SU-DHL-6 (cell line): ENCODE measurements around the gene ALS2CL.

ENCODE experiments used
- H2AFZ ChIP-seq: fragments of 200-600 bp; sonication (generic); 2 replicates; pipeline ENCODE4 v1.6.1; 2014; ENCODE audit warnings: low read depth, mild to moderate bottlenecking, moderate library complexity, mixed read lengths, antibody characterized with exemption, low read length; ENCODE audit not compliant: severe bottlenecking
- H3F3A ChIP-seq: fragments of 200-600 bp; shearing (Covaris generic); 2 replicates; pipeline ENCODE4 v1.6.0; 2016; ENCODE audit warnings: antibody characterized with exemption, mild to moderate bottlenecking; ENCODE audit not compliant: insufficient read depth
- H3K27ac ChIP-seq: fragments of 200-600 bp; sonication (generic); 2 replicates; pipeline ENCODE4 v1.5.1; 2016; ENCODE audit warnings: low read depth, mild to moderate bottlenecking, low read length, moderate library complexity, mixed read lengths
- H3K27me3 ChIP-seq: fragments of 200-600 bp; sonication (generic), shearing (Covaris generic); 2 replicates; pipeline ENCODE4 v1.6.0; 2014; ENCODE audit warnings: mild to moderate bottlenecking, low read length
- H3K36me3 ChIP-seq: fragments of 200-600 bp; sonication (generic); 2 replicates; pipeline ENCODE4 v1.6.1; 2014; ENCODE audit warnings: mild to moderate bottlenecking, low read length, mixed read lengths
- H3K4me2 ChIP-seq: fragments of 300-600, 200-600 bp; shearing (Covaris generic), sonication (generic); 2 replicates; pipeline ENCODE4 v1.6.0; 2014; ENCODE audit warnings: low read length, low read depth, mild to moderate bottlenecking; ENCODE audit not compliant: poor library complexity, severe bottlenecking
- H3K4me3 ChIP-seq: fragments of 200-600 bp; sonication (generic); 2 replicates; pipeline ENCODE4 v1.5.1; 2014; ENCODE audit warnings: antibody characterized with exemption, low read length, mild to moderate bottlenecking, mixed read lengths; ENCODE audit not compliant: insufficient read depth, poor library complexity, severe bottlenecking
- H3K79me2 ChIP-seq: fragments of 200-600 bp; sonication (generic); 2 replicates; pipeline ENCODE4 v1.6.1; 2014; ENCODE audit warnings: mild to moderate bottlenecking, low read length, moderate library complexity; ENCODE audit not compliant: insufficient read depth
- H3K9ac ChIP-seq: fragments of 200-600 bp; sonication (generic); 2 replicates; pipeline ENCODE4 v1.7.0; 2014; ENCODE audit warnings: mild to moderate bottlenecking, low read length
- H3K9me2 ChIP-seq: fragments of 200-600 bp; sonication (generic); replicated peaks from 2 replicates; pipeline ENCODE4 v1.6.1; 2014; ENCODE audit warnings: low read length; ENCODE audit not compliant: insufficient read depth
- H3K9me3 ChIP-seq: fragments of 200-600 bp; sonication (generic); 2 replicates; pipeline ENCODE4 v1.6.1; 2014; ENCODE audit warnings: low read length, mixed read lengths; ENCODE audit not compliant: insufficient read depth
- H4K20me1 ChIP-seq: fragments of 200-600 bp; sonication (generic); 2 replicates; pipeline ENCODE4 v1.6.1; 2014; ENCODE audit warnings: low read depth, mild to moderate bottlenecking, antibody characterized with exemption, low read length, moderate library complexity, mixed read lengths
- EZH2phosphoT487 ChIP-seq: fragments of 200-600 bp; sonication (generic), shearing (Covaris generic); conservative IDR thresholded peaks from 2 replicates; pipeline ENCODE4 v1.6.1; 2018; ENCODE audit warnings: mild to moderate bottlenecking, antibody characterized with exemption, low read length, moderate library complexity, mixed read lengths
- TF ChIP-seq, protein P1 (sequence below): fragments of 200-600 bp; sonication (generic); IDR thresholded peaks from one replicate; pipeline ENCODE4 v1.5.1; 2017; ENCODE audit warnings: antibody characterized with exemption, mild to moderate bottlenecking, low read length, moderate library complexity; ENCODE audit not compliant: insufficient read depth, poor library complexity, severe bottlenecking

The ALS2CL gene

DNA sequence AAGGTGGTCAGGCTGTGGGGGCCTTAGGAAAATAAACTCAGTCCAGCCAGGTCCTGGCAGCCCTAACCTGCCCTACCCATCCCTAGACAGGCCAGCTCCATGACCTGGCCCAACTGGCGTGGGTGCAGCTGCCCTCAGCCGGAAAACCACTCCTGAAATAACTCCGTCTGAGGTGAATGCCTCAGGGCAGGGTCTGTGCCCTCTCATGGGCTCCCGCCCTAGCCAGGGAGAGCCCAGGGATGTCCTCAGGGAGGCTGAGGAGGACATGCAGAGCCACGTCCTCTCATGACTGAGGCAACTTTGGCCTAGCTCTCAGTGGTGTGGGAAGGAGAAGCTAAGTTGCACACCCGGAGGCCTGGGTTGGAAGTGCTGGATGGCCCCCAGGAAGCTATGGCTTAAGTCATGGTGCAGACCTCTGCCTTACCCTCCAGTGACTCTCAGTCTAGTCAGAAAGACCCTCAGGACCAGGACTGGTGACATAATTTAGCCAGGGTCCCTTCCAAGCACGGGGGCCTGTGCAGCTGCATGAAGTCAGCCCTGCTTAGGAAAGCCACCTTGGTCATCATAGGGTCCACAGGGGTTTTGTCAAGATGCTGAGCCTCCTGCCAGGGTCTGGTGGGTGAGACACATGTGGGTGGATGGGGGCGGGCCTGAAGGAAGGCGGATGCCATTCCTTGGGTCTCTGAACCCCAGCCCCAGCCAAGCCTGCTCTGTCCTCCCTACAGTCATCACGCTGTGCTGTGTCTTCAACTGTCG, 15.1 kb upstream of the ALS2CL start:
- Histone ChIP-seq H3K9me3 (no peaks in the 10 kb centered on the region), H3F3A (no peaks in the 10 kb centered on the region), H3K27ac (no peak overlapping the region), H4K20me1 (no peaks in the 10 kb centered on the region), H3K36me3 (no peaks in the 10 kb centered on the region), H2AFZ (no peak overlapping the region), H3K4me3 (no peak overlapping the region), H3K79me2 (no peaks in the 10 kb centered on the region), H3K9me2 (no peaks in the 10 kb centered on the region), H3K9ac (no peak overlapping the region), H3K27me3 (no peaks in the 10 kb centered on the region), H3K4me2 (no peak overlapping the region)
- TF ChIP-seq, protein P1, sequence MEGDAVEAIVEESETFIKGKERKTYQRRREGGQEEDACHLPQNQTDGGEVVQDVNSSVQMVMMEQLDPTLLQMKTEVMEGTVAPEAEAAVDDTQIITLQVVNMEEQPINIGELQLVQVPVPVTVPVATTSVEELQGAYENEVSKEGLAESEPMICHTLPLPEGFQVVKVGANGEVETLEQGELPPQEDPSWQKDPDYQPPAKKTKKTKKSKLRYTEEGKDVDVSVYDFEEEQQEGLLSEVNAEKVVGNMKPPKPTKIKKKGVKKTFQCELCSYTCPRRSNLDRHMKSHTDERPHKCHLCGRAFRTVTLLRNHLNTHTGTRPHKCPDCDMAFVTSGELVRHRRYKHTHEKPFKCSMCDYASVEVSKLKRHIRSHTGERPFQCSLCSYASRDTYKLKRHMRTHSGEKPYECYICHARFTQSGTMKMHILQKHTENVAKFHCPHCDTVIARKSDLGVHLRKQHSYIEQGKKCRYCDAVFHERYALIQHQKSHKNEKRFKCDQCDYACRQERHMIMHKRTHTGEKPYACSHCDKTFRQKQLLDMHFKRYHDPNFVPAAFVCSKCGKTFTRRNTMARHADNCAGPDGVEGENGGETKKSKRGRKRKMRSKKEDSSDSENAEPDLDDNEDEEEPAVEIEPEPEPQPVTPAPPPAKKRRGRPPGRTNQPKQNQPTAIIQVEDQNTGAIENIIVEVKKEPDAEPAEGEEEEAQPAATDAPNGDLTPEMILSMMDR, result no peak
- TF ChIP-seq EZH2phosphoT487, result no peak

DNA sequence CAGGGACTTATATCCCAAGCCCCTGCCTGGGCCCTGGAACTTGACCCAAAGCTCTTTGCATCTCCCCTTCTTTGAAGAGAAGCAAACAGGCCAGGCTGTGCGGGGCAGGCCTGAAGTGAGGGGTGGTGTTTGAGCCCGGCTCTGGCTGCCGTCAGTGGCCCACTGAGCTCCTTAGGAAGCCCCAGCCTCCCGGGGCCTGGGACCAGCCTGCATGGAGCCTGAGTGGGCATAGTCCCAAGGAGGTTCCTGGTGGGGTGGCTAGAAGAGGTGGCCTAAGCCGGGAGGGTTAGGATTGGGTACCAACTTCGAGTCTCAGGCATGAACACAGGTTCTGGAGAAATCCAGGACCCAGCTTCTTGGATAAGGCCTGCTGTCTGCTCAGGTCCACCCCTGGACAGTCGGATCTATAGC, 14.1 kb upstream of the ALS2CL start:
- TF ChIP-seq EZH2phosphoT487, result no peak
- TF ChIP-seq, protein P1, result no peak
- H3F3A ChIP-seq, result no peaks in the 10 kb centered on the region
- H3K4me2 ChIP-seq, result no peak overlapping the region
- no peak overlapping the region for H3K27ac ChIP-seq
- H3K9me3 ChIP-seq, result no peaks in the 10 kb centered on the region
- no peak overlapping the region for H3K9ac ChIP-seq
- no peaks in the 10 kb centered on the region for H3K79me2 ChIP-seq
- no peak overlapping the region for H3K4me3 ChIP-seq
- H3K27me3 ChIP-seq, result no peaks in the 10 kb centered on the region
- H3K36me3 ChIP-seq, result no peaks in the 10 kb centered on the region
- H4K20me1 ChIP-seq, result no peaks in the 10 kb centered on the region
- H2AFZ ChIP-seq, result no peak overlapping the region
- H3K9me2 ChIP-seq, result no peaks in the 10 kb centered on the region

DNA sequence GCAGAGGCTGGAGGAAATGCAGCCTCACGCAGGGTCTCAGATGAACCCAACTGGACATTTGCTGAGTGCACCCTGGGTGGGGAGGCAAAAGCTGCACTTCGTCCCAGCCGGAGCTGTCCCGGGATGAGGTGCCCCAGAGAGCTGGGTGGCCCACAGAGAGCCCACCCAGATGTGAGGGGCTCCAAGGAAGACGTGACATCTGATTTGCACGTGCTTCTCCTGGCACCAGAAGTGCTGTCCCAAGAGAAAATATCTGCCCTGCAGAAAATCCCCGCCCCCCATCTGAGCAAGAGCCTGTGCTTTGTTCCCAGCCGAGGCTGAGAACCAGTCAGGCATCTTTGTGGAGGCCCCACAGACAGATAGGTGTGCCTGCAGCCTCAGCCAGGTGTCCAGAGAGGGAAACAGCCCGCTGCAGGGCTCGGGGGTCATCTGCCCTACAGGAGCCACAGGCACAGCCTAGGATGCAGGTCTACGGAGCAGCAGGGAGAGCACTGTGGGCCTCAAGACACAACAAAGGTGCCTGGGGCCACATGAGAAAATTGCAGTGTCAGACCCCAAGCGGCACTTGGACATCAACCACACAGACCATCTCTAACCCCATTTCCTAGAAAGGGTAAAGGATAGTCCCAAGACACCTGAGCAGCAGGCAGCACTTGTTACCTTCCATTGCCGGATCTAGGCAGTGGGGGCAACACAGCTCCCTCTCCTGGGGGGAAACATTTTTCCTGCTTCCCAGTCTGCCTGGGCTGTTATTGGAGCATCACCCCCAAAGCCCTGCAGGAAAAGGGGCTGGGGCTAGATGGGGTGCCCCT, 13.5 kb upstream of the ALS2CL start:
- no peaks in the 10 kb centered on the region for H3K9me3 ChIP-seq
- no peak for TF ChIP-seq EZH2phosphoT487
- TF ChIP-seq, protein P1, result no peak
- no peak overlapping the region for H3K4me3 ChIP-seq
- H4K20me1 ChIP-seq, result no peaks in the 10 kb centered on the region
- H3K27ac ChIP-seq, result no peak overlapping the region
- no peaks in the 10 kb centered on the region for H3K79me2 ChIP-seq
- H2AFZ ChIP-seq, result no peak overlapping the region
- no peak overlapping the region for H3K4me2 ChIP-seq
- H3K27me3 ChIP-seq, result no peaks in the 10 kb centered on the region
- H3K9me2 ChIP-seq, result no peaks in the 10 kb centered on the region
- no peak overlapping the region for H3K9ac ChIP-seq
- H3F3A ChIP-seq, result no peaks in the 10 kb centered on the region
- no peaks in the 10 kb centered on the region for H3K36me3 ChIP-seq
